22Rv1 (cell line): ENCODE results near the gene PLA2G4F.
A peak's percentile ranks its signal among the peaks of the same experiment; 100 is the strongest.

Experiments
- H3K27ac ChIP-seq: fragments of 450-650 bp; 2 replicates; pipeline ENCODE4 v1.5.1; 2017
- CTCF ChIP-seq: fragments of 450-650 bp; IDR thresholded peaks from 2 replicates; pipeline ENCODE4 v1.5.1; 2017; ENCODE audit warnings: mild to moderate bottlenecking
- ZFX ChIP-seq: fragments of 450-650 bp; IDR thresholded peaks from 2 replicates; pipeline ENCODE4 v1.6.1; 2017; ENCODE audit warnings: antibody characterized with exemption, borderline replicate concordance

Gene PLA2G4F

GRCh38 chr15:42156243-42156922 lies at the start of gene PLA2G4F:
PLA2G4F (minus strand) TSS chr15:42156636; CDS start chr15:42156549, 87 bp downstream.
- TF ChIP-seq CTCF (peak; percentile 24), ZFX (no peak)

GRCh38 chr15:42203891-42204290 lies 47.5 kb upstream of the PLA2G4F start:
- TF ChIP-seq CTCF (no peak), ZFX (no peak)
- H3K27ac ChIP-seq, result no peak overlapping the region

More at GRCh38 chr15:42156243-42156922, at the start of gene PLA2G4F:
- H3K27ac ChIP-seq, result peak within 1 kb of the TSS; percentile 80

GRCh38 chr15:42202653-42203052 lies 46.2 kb upstream of the PLA2G4F start:
- no peak for TF ChIP-seq CTCF
- no peak for TF ChIP-seq ZFX
- H3K27ac ChIP-seq, result no peak overlapping the region

GRCh38 chr15:42201801-42202200 lies 45.4 kb upstream of the PLA2G4F start:
- TF ChIP-seq ZFX (no peak), CTCF (no peak)
- no peak overlapping the region for H3K27ac ChIP-seq

- TF ChIP-seq CTCF (no peak), ZFX (no peak)
- no peak overlapping the region for H3K27ac ChIP-seq
These were observed 42.7 kb upstream of the PLA2G4F start for GRCh38 chr15:42199126-42199525.

- TF ChIP-seq ZFX (no peak), CTCF (no peak)
- no peak overlapping the region for H3K27ac ChIP-seq
These were observed 42.1 kb upstream of the PLA2G4F start for GRCh38 chr15:42198516-42198915.

- no peak for TF ChIP-seq CTCF
- no peak for TF ChIP-seq ZFX
- H3K27ac ChIP-seq, result no peak overlapping the region
These were observed 38.1 kb upstream of the PLA2G4F start for GRCh38 chr15:42194513-42194912.
